K562 (cell line): Measurements from ENCODE around the gene MGAT4B. TPM values are rescaled to one million over a fixed set of nuclear protein-coding genes. Genes with fewer than 3 reads are reported as not detected.
A peak's percentile ranks its signal among the peaks of the same experiment; 100 is the strongest.

ENCODE experiments used
- NRF1 ChIP-seq, 2 experiments: fragments of 450-650 bp; IDR thresholded peaks in 1 of 2; conservative IDR thresholded peaks in 1 of 2; 2 replicates each; pipeline ENCODE4 v1.6.1; 2014; ENCODE audit warnings: mild to moderate bottlenecking in 2 of 2
- RBM17 ChIP-seq: fragments of 200-400 bp; formaldehyde crosslinking; IDR thresholded peaks from 2 replicates; pipeline ENCODE4 v1.6.1; 2017; ENCODE audit warnings: low read depth, mild to moderate bottlenecking, low read length, borderline replicate concordance
- STAT5B ChIP-seq: fragments of 250-450 bp; sonication (Bioruptor Pico); IDR thresholded peaks from 2 replicates; pipeline ENCODE4 v1.8.0; 2021; ENCODE audit warnings: mild to moderate bottlenecking, inconsistent platforms
- ZNF318 ChIP-seq, 2 experiments: fragments of 450-650 bp; IDR thresholded peaks; 2 replicates each; pipeline ENCODE4 v1.6.1; 2016; ENCODE audit warnings: mild to moderate bottlenecking in 2 of 2, borderline replicate concordance in 1 of 2, low read depth in 1 of 2, moderate library complexity in 1 of 2
- ZNF778 ChIP-seq: fragments of 450-650 bp; formaldehyde crosslinking; IDR thresholded peaks from 2 replicates; pipeline ENCODE4 v1.4.0; 2020; ENCODE audit warnings: mild to moderate bottlenecking, moderate library complexity
- polyA plus RNA-seq, 8 experiments: library from polyadenylated mRNA; depleted of rRNA in 4 of 8; stranded (reverse) in 5 of 8; unstranded in 3 of 8; fragments of >200 nt; fragmentation: Nextera tagmentation in 2 of 8; fragmentation: Illumina TruSeq in 1 of 8; extraction: Ambion mirVana in 2 of 8; extraction: Trizol in 1 of 8; gene quantifications; 2 replicates each; pipeline versions ENCODE4 v1.2.1 to v1.2.3, GENCODE V29; 2011 to 2014; ENCODE audit warnings: inconsistent platforms in 1 of 8, missing spikeins in 1 of 8
- total RNA-seq, 7 experiments: library from RNA; depleted of rRNA in 6 of 7; stranded (reverse); fragments of >200 nt in 6 of 7; fragmentation: Illumina TruSeq in 2 of 7; extraction: Trizol in 2 of 7; gene quantifications; 2 replicates each; pipeline versions ENCODE4 v1.2.1 to v1.2.3, GENCODE V29; 2011 to 2021; ENCODE audit warnings: low replicate concordance in 1 of 7
- TF ChIP-seq, protein P1 (sequence below), 2 experiments: fragments of 450-650 bp; formaldehyde crosslinking in 1 of 2; IDR thresholded peaks; 2 replicates each; pipeline versions ENCODE4 v1.4.0 to v1.6.1; 2014 to 2020; ENCODE audit warnings: mild to moderate bottlenecking in 2 of 2, borderline replicate concordance in 1 of 2, low read depth in 1 of 2
- TF ChIP-seq, protein P2 (sequence below): fragments of 250-450 bp; sonication (Bioruptor Pico); IDR thresholded peaks from 2 replicates; pipeline ENCODE4 v1.5.0; 2020; ENCODE audit warnings: mild to moderate bottlenecking

The MGAT4B gene
- total and polyA plus RNA-seq, 9 of the 15 experiments (the other 6 are each of a cell fraction or from before 2014, with no cell fraction given) = 0.34 to 133 (median 75.4) TPM

GRCh38 chr5:179820483-179821297, 14.0 kb upstream of the MGAT4B start, which contains the start of gene SQSTM1 (continued):
- TF ChIP-seq ZNF318 (IDR thresholded peaks at IDR 0.05; ENCODE audit: borderline replicate concordance in 1 of 2, low read depth in 1 of 2) (no peak), ZNF778 (CRISPR knock-in tag) (no peak), NRF1 (conservative IDR thresholded peaks at IDR 0.05 in 1 of 2, IDR thresholded peaks at IDR 0.05 in 1 of 2) (no peak; a peak in 2 of 4 replicates), STAT5B (CRISPR knock-in tag) (no peak), RBM17 (no peak)
- TF ChIP-seq, protein P1, sequence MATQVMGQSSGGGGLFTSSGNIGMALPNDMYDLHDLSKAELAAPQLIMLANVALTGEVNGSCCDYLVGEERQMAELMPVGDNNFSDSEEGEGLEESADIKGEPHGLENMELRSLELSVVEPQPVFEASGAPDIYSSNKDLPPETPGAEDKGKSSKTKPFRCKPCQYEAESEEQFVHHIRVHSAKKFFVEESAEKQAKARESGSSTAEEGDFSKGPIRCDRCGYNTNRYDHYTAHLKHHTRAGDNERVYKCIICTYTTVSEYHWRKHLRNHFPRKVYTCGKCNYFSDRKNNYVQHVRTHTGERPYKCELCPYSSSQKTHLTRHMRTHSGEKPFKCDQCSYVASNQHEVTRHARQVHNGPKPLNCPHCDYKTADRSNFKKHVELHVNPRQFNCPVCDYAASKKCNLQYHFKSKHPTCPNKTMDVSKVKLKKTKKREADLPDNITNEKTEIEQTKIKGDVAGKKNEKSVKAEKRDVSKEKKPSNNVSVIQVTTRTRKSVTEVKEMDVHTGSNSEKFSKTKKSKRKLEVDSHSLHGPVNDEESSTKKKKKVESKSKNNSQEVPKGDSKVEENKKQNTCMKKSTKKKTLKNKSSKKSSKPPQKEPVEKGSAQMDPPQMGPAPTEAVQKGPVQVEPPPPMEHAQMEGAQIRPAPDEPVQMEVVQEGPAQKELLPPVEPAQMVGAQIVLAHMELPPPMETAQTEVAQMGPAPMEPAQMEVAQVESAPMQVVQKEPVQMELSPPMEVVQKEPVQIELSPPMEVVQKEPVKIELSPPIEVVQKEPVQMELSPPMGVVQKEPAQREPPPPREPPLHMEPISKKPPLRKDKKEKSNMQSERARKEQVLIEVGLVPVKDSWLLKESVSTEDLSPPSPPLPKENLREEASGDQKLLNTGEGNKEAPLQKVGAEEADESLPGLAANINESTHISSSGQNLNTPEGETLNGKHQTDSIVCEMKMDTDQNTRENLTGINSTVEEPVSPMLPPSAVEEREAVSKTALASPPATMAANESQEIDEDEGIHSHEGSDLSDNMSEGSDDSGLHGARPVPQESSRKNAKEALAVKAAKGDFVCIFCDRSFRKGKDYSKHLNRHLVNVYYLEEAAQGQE (IDR thresholded peaks at IDR 0.05; ENCODE audit: borderline replicate concordance) = peak; percentile 42
- TF ChIP-seq, protein P1 (CRISPR knock-in tag; IDR thresholded peaks at IDR 0.05; ENCODE audit: low read depth) = 0 out of 2 replicates have a peak, but pooled peaks have one; percentile 46
- TF ChIP-seq, protein P2, sequence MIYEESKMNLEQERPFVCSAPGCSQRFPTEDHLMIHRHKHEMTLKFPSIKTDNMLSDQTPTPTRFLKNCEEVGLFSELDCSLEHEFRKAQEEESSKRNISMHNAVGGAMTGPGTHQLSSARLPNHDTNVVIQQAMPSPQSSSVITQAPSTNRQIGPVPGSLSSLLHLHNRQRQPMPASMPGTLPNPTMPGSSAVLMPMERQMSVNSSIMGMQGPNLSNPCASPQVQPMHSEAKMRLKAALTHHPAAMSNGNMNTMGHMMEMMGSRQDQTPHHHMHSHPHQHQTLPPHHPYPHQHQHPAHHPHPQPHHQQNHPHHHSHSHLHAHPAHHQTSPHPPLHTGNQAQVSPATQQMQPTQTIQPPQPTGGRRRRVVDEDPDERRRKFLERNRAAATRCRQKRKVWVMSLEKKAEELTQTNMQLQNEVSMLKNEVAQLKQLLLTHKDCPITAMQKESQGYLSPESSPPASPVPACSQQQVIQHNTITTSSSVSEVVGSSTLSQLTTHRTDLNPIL (CRISPR knock-in tag) = no peak
